ENCODE measurements around the gene SLC29A2. TPM values are rescaled to one million over a fixed set of nuclear protein-coding genes. Genes with fewer than 3 reads are reported as not detected.

SLC29A2 gene
- total and polyA plus RNA-seq, 2 of the 8 experiments (the other 6 are each of a cell fraction or from before 2014, with no cell fraction given), result 29.3 to 31.6 TPM

DNA sequence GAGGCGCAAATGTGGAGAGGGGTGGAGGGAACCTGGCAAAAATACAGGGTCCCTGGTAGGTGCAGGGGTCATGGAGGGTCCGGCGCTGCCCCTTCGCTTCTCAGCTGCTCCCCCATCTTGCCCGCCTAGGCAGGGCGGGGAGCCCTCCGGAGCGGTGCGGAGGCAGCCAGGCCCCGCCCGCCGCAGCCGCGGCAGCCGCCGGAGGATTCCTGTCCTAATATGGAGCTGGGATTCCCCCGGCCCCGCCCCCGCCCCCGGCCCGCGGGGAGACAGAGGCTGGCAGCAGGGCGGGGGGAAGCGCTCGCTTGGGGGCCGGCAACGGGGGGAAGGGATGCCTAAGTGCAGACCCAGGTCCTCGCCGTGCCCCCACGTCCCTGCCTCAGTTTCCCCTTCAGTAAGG, 48.3 kb upstream of the SLC29A2 start:
- H3K4me3 ChIP-seq (ENCODE audit: extremely low read depth in 1 of 4, insufficient read depth in 2 of 4, low read depth in 3 of 4, low read length in 4 of 4), result peak overlapping the region; percentile 17 to 61 (median 54); a peak in 7 of 8 replicates
- no peak overlapping the region for H2BK15ac ChIP-seq (ENCODE audit: low read length)
- FAIRE-seq (no peak), DNase-seq (ENCODE audit: low read depth in 1 of 2, low spot score in 2 of 2) (peak in 1 of 2 experiments; percentile 84)
- no peak overlapping the region for H3K18ac ChIP-seq (ENCODE audit: extremely low read depth, low read length)
- H2BK20ac ChIP-seq (ENCODE audit: low read length), result no peak overlapping the region
- H3K79me2 ChIP-seq (ENCODE audit: control insufficient read depth in 1 of 2, insufficient read depth in 2 of 2, low read length in 2 of 2), result no peaks in the 10 kb centered on the region
- H3K14ac ChIP-seq (ENCODE audit: insufficient read length), result no peak overlapping the region
- H3K4me1 ChIP-seq (replicated peaks in 1 of 4; ENCODE audit: control insufficient read depth in 3 of 4, insufficient read depth in 4 of 4, low read length in 3 of 4), result peaks cover 7 to 24% (median 11%) of the 10 kb centered on the region in 4 experiments
- peak overlapping the region; percentile 88 for H3K4me2 ChIP-seq (ENCODE audit: insufficient read depth in 1 of 2, low read depth in 2 of 2, low read length in 2 of 2)
- H3K9ac ChIP-seq (replicated peaks in 1 of 4; ENCODE audit: extremely low read depth in 1 of 4, low read depth in 3 of 4, low read length in 3 of 4), result no peak overlapping the region; a peak in 1 of 7 replicates
- H3K56ac ChIP-seq (replicated peaks; ENCODE audit: insufficient read length, low read depth, low read length), result no peak overlapping the region
- no peak overlapping the region for H2BK12ac ChIP-seq (ENCODE audit: low read depth, low read length)
- ChIA-PET CTCF (ENCODE audit: partially characterized antibody) (interaction anchor here (0.9 to 13.2 kb wide), 10 partner anchors 9 to 258 kb away, joined by 3 to 259 read pairs (median 16); partner anchors contain the start of genes DPP3, MRPL11 and RBM4B), POLR2A (ENCODE audit: partially characterized antibody) (interaction anchor here (0.8 to 7.3 kb wide), 4 partner anchors 9 to 127 kb away, joined by 3 to 78 read pairs (median 14); partner anchors contain the start of genes ACTN3, DPP3, MRPL11 and ZDHHC24)
- WGBS, 2 experiments (ENCODE audit: extremely low coverage in 1 of 2, insufficient coverage in 1 of 2, insufficient read length in 1 of 2, insufficient replicate concordance in 2 of 2, low coverage in 1 of 2, low lambda C conversion rate in 2 of 2, missing lambda C conversion rate in 1 of 2), result 3% methylated on average over 15 of the region's 30 CpGs; no CpG with 5 or more reads in 1 of the 2 experiments
- H4K91ac ChIP-seq (replicated peaks; ENCODE audit: insufficient read length, low read length), result no peak overlapping the region
- H2AFZ ChIP-seq (ENCODE audit: low read length), result no peak overlapping the region
- no peak overlapping the region for H3K4ac ChIP-seq (replicated peaks; ENCODE audit: insufficient read length, low read depth, low read length)
- no peaks in the 10 kb centered on the region; a peak in 1 of 8 replicates for H3K36me3 ChIP-seq (ENCODE audit: control insufficient read depth in 2 of 4, insufficient read depth in 4 of 4, low read length in 3 of 4)
- H4K8ac ChIP-seq (ENCODE audit: extremely low read depth, insufficient read depth, low read length), result no peak overlapping the region
- H3K27me3 ChIP-seq (replicated peaks in 1 of 4; ENCODE audit: control insufficient read depth in 3 of 4, extremely low read depth in 1 of 4, insufficient read depth in 3 of 4, low read length in 3 of 4), result peaks cover 13 to 28% (median 26%) of the 10 kb centered on the region in 4 experiments
- no peak overlapping the region for H2BK5ac ChIP-seq (ENCODE audit: low read depth, low read length)
- H3K9me3 ChIP-seq (ENCODE audit: insufficient read depth in 2 of 2, low read depth in 1 of 2, low read length in 1 of 2), result no peaks in the 10 kb centered on the region
- H2AK5ac ChIP-seq (ENCODE audit: low read depth, low read length), result no peak overlapping the region
- no peak overlapping the region for H2BK120ac ChIP-seq (replicated peaks; ENCODE audit: low read depth, low read length)
- H3K23ac ChIP-seq (ENCODE audit: insufficient read length), result no peak overlapping the region
- no peak overlapping the region for H3K27ac ChIP-seq (ENCODE audit: low read depth, low read length)
- peaks cover 16 to 27% of the 10 kb centered on the region in 2 experiments for H4K20me1 ChIP-seq (replicated peaks in 1 of 2; ENCODE audit: control insufficient read depth in 1 of 2, insufficient read depth in 2 of 2, low read length in 2 of 2)
- H3K79me1 ChIP-seq (ENCODE audit: low read depth, low read length), result no peaks in the 10 kb centered on the region
- no peak overlapping the region for H4K5ac ChIP-seq (ENCODE audit: insufficient read length, low read depth, low read length)
- H3K23me2 ChIP-seq (ENCODE audit: low read depth, low read length), result peaks cover 13% of the 10 kb centered on the region
- no peak for TF ChIP-seq HDAC2 (IDR thresholded peaks at IDR 0.05; ENCODE audit: borderline replicate concordance in 1 of 2, low read depth in 2 of 2, low read length in 2 of 2)
